Neural cell (in vitro differentiated cells): ENCODE data around the gene SMIM1.

Source experiments
- CTCF ChIP-seq: fragments of 450-650 bp; IDR thresholded peaks from 2 replicates; pipeline ENCODE4 v1.5.1; 2014; ENCODE audit warnings: antibody characterized with exemption, mild to moderate bottlenecking, moderate library complexity; ENCODE audit not compliant: poor library complexity, severe bottlenecking
- EP300 ChIP-seq: fragments of 450-650 bp; conservative IDR thresholded peaks from 2 replicates; pipeline ENCODE4 v1.6.1; 2014; ENCODE audit warnings: antibody characterized with exemption, mild to moderate bottlenecking, moderate library complexity; ENCODE audit not compliant: poor library complexity, severe bottlenecking
- EZH2 ChIP-seq: fragments of 200-600, 300-800 bp; shearing (Covaris generic), sonication (generic); IDR thresholded peaks from 2 replicates; pipeline ENCODE4 v1.6.1; 2014; ENCODE audit warnings: antibody characterized with exemption, low read length, borderline replicate concordance, mild to moderate bottlenecking; ENCODE audit not compliant: insufficient read depth, poor library complexity, severe bottlenecking
- MXI1 ChIP-seq: fragments of 450-650 bp; conservative IDR thresholded peaks from 2 replicates; pipeline ENCODE4 v1.6.1; 2014; ENCODE audit warnings: antibody characterized with exemption, mild to moderate bottlenecking; ENCODE audit not compliant: poor library complexity, severe bottlenecking
- REST ChIP-seq: IDR thresholded peaks from 2 replicates; pipeline ENCODE4 v1.6.1; 2012; ENCODE audit warnings: borderline replicate concordance

GRCh38 chr1:3742439-3743298, 29.9 kb upstream of the SMIM1 start:
- TF ChIP-seq CTCF (no peak), REST (no peak), MXI1 (no peak), EZH2 (no peak), EP300 (no peak)
